T-helper 22 cell (primary cell): Measurements from ENCODE around the gene PLAGL2.
"Not testable (repeated sequence)": the region's sequence is repeated elsewhere in the genome, so short reads cannot be mapped to it uniquely, and the experiment has no call there.

Source experiments
- DNase-seq: peaks from one replicate; pipeline ENCODE4 v3.0.0-alpha.2; 2020; ENCODE audit warnings: low read depth

The PLAGL2 gene

GRCh38 chr20:32204205-32205109, 3.1 kb downstream of the PLAGL2 start:
- no peak for DNase-seq

DNA sequence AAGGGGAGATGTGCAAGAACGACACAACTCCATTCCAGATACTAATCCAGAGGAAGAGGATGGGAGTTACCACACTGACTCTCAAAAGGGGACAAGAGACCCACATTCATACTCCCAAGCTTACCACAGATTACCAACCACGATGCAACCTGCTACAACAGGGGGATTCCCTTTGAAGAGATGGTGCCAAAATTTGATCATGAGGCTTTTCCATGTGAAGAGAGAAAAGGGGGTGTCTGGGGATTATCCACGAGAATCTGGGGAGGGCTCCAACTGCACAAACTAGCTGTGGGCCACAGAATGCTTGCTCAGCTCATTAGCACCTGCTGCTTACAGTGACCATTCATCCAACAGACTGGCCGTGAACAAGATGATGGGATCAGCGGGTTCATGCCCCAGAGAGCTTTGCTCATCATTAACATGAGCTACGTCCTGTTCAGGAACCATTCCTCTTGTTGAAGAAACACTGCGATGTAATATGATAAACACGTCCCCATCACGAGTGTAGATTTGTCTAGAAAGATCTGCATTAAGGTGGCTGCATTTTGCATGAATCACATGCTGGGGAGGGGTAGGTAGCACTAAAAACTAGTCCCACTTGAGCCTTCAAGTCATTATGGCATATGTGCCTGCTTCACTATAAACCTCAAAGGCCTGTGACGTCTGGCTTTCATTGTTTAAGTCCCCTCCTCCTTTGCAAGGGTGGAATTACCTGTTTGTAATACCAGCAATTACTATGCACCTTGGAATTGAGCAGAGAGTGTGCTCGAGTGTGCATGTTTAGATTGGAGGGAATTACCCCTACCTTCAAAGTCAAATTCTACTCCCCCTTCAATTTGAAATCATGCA, 4.0 kb downstream of the PLAGL2 start:
- no peak for DNase-seq

GRCh38 chr20:32201977-32202363, 5.6 kb downstream of the PLAGL2 start:
- DNase-seq = no peak

GRCh38 chr20:32201296-32201976, 6.1 kb downstream of the PLAGL2 start:
- no peak for DNase-seq

GRCh38 chr20:32199006-32199405, 8.5 kb downstream of the PLAGL2 start:
- no peak for DNase-seq

DNA sequence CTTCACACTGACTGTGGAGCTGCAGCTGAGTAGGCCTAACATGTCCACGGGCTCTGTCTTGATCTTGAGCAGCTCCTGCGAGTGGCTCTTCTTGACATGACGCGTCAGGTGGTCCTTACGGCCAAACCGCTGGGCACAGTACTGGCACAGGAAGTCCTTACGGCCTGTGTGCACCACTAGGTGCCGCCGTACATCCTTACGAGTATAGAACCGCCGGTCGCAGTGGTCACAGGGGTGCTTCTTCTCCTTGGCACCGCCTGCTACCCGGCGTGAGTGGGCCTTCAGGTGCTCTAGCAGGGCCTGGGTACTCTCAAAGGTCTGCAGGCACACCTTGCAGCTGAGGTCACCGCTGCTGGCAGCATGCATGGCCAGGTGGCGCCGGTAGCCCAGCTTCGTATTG, 10.4 kb downstream of the PLAGL2 start:
- DNase-seq = not testable (repeated sequence)

- not testable (repeated sequence) for DNase-seq
Observed at GRCh38 chr20:32196613-32197012, 10.9 kb downstream of the PLAGL2 start.

DNA sequence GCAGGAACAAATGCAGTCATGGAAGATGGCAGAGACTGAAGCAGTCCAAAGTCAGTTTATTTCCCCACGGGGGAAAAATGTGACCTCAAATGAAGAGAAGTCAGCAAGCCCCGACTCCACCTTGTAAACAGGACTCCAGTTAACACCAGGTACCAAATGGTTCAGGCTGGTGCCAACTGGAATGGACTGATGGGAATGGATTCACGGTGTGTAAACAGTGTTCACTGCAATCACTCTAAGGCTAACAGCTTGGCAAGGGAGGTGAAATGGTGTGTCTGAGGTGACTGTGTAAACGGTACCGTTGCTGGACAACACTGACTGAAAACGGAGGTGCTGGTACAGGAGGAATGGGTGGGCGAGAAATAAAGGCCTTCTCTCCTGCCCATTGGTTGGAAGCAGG, 12.0 kb downstream of the PLAGL2 start:
- no peak for DNase-seq

GRCh38 chr20:32193996-32194395, 13.5 kb downstream of the PLAGL2 start:
- DNase-seq = no peak

- DNase-seq = not testable (repeated sequence)
Observed at GRCh38 chr20:32193336-32193735, 14.2 kb downstream of the PLAGL2 start.

GRCh38 chr20:32192698-32193097, 14.8 kb downstream of the PLAGL2 start:
- DNase-seq = no peak

DNA sequence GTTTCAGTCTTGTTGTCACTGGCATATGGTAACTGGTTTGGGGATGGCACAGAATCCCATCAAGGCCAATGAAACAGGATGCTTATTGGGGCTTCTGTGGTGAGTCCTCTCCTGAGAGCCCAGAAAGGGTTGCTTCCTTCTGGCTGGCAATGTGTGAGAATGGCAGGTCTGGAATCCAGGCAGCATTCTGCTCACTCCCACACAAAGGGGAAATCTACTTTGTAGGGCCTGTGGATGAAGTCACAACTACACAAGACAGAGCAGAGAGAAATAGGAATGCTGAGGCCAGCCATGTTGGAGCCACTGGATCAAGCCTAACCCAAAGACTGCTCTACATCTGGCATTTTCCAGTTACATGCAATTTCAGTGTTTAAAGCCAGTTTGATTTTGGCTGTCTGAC, 15.7 kb downstream of the PLAGL2 start:
- no peak for DNase-seq

DNA sequence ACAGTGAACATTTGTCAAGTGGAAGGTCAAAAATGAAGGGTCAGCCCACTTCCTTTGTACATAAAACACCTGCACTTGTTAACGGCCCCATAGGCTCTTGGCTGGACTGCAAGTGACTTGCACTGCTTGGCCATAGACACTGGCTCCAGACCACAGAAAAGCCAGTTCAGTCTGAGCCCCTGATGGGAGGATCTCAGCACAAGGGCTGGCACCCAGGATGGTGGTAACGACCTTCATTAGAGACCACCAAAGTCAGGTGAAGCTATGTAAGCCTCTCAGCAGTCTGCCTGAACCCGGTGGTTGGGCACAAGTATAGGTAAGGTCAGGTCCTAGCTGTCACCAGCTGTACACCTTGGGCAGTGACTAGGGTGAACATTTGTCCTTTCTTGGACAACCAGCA, 16.1 kb downstream of the PLAGL2 start:
- no peak for DNase-seq

DNA sequence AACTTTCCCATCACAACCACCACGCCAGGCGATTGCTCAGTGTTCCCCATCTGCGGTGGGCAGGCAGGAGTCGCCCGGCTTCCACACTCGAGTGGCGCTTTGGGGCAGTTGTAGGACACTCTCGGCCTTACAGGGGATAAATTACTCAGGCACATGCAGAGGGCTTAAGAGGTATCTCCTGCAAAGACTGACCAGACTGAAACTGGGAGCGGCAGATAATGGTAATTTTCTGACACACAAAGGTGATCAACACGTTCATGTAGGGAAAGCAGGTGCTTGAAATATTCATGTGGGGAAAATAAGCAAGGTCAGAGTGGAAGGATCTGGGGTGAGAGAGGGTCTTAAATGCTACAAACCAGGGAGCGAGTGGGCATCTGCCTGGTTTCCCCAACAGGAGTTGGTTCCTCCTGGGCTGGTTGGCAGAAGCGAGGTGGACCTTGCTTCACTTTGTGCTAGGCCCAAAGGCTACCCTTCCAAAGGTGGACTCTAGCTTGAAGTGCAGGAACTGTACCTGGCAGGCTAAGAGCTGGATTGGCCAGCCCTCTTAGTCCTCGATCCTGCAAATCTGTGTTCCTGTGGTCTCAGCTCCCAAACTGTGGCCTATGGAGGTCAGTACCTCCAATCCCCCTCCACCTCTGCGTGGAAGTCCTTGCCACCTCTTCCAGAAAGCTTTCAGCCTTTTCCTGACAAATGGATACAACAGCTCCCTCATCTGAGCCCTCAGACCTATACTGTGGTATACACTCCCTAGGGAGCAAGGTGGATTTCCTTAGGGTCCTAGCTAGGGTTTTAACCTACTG, 16.7 kb downstream of the PLAGL2 start:
- no peak for DNase-seq

DNA sequence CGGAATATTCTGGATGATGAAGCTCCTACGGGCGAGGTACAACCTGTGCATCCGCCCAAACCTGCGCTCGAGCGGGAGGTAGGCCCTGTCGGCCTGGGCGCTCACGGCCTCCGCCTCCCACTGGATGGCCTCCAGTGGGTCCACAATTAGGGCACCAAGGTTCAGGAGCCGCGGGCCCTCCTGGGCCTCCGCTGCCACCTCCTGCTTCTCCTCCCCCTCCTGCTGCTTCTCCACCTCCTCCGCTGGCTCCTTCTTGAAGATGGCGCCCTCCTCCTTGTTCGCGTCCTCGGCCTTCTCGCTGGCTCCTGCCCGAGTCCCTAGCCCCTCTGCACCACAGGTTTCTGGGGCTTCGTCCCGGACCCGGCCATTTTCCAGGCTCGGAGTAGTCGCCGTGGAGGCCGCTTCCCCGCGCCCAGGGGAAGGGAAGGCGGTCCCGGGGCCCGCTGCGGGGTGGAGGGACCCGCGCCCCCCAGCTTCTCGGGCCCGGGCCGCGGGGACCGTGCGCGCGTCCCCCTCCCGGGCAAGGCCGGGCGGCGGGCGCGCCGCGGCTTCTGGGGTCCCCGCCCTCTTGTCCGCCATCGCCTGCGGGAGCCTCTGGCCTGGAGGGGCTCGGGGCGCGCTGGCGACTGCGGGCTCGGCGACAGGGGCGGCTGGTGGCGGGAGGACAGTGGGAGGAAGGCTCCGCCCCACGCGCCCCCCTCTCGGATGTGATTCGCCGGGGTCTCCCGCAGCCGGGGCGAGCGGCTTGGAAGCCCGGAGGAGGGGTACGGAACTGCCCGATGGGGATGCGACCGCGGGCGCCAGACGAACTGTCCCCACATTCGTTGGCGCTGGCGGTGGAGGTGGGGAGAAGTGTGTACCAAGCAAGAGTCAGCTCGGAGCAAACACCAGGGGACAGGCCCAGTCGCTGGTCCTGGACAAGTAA, 17.6 kb downstream of the PLAGL2 start:
- no peak for DNase-seq

DNA sequence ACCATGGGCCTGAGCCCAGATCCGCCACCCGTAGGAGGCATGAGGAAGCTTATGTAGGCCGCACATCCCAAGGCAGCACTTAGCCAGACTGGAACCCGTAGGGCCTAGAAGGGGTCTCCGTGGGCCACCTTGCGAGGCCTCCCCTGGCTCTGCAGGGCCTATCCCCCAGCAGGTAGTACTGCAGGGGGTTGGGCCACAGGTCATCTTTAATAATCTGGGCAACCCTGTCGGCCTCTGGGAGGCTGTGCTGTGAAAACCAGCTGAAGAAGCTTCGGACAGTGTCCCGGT, 18.5 kb downstream of the PLAGL2 start:
- DNase-seq = no peak

GRCh38 chr20:32188376-32189122, 19.0 kb downstream of the PLAGL2 start:
- DNase-seq = no peak

GRCh38 chr20:32186506-32186905, 21.0 kb downstream of the PLAGL2 start:
- DNase-seq = no peak

GRCh38 chr20:32184961-32185603, 22.5 kb downstream of the PLAGL2 start:
- no peak for DNase-seq
